Measurements from ENCODE around the gene OAF. TPM values are rescaled to one million over a fixed set of nuclear protein-coding genes. Genes with fewer than 3 reads are reported as not detected.

The OAF gene
- total and polyA plus RNA-seq, 9 of the 15 experiments (the other 6 are each of a cell fraction or from before 2014, with no cell fraction given) = 1.1 to 21.6 (median 7.5) TPM

DNA sequence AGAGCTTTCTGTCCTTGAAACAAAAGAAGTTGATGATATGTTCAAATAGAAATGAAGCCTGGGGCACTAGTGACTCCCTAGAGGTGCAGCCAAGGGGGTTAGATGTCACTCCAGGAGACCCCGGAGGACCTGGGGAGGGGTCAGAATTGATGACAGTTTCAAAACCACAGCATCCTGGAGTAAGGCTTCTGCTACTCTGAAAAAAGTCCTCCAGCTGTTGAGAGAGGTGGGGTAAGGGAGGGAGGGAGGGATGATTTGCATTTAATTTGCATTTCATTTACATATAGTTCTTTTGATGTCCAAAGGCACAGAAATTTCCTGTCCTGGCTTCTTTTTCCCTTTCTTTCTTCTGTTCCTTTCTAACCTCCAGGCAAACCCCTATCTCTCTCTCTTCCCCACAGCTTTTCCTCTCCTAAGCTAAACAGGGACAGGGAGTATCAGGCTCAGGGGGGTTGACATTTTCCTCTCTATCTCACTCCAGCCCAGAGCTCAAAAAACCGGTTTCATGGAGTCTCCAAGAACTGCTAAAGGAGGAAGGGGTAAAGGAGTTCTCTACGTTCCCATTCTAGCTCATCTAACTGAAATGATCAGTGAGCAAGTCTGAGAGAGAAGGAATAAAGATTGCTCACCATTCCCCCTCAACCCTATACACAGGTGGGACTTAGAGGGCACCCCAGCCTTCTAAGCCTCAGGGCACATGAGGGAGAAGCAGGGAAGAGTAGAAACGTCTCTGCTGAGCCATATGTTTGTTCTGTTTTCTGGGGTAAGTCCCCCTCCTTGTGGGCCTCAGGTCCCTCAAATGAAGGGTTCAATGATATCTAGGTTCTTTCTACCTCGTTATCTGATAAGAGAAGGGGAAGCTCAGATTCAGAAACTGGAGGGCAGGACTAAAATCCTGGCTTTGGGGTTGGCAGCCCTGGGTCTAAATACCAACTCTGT, 25.6 kb downstream of the OAF start:
- H2AFZ ChIP-seq (ENCODE audit: low read depth, low read length) = no peak overlapping the region
- no peak overlapping the region for H3K4me3 ChIP-seq
- 0 out of 5 replicates have a peak, but pooled peaks cover 0 to 3% of the 10 kb centered on the region in 2 experiments for H3K4me1 ChIP-seq (replicated peaks in 1 of 2; ENCODE audit: control insufficient read depth in 2 of 2, insufficient read depth in 2 of 2, low read length in 2 of 2)
- no peaks in the 10 kb centered on the region for H3K79me2 ChIP-seq (ENCODE audit: control insufficient read depth, insufficient read depth, low read length)
- no peak overlapping the region for H3K4me2 ChIP-seq (ENCODE audit: insufficient read depth, low read length)
- H3K9me1 ChIP-seq (ENCODE audit: control insufficient read depth, insufficient read depth, low read length) = peaks cover 2% of the 10 kb centered on the region
- H3K27me3 ChIP-seq (ENCODE audit: control insufficient read depth in 2 of 2, insufficient read depth in 2 of 2, low read length in 2 of 2) = peaks cover 8 to 58% of the 10 kb centered on the region in 2 experiments; a peak in 4 of 5 replicates
- no peak for FAIRE-seq
- H3K27ac ChIP-seq (ENCODE audit: extremely low read depth, low read depth, low read length) = no peak overlapping the region; the same call in 2 of the 3 replicates
- ATAC-seq = peak; percentile 85
- CTCF ChIA-PET (ENCODE audit: low intra/inter-chr PET ratio) = interaction anchor here (1.0 to 3.7 kb wide), 3 partner anchors 63 to 1355 kb away, joined by 4 to 43 read pairs (median 35); no protein-coding TSS in a partner anchor
- TSS peak; percentile 100 for BruUV-seq (replicated peaks)
- POLR2A ChIA-PET = interaction anchor here (0.6 to 1.9 kb wide), 6 partner anchors 12 to 229 kb away, joined by 3 to 7 read pairs (median 3); partner anchors contain the start of gene ARHGEF12
- in situ Hi-C loops (cut with MboI) = loop anchor here (5.0 kb wide), 1 partner anchor 71 kb away; no protein-coding TSS in a partner anchor
- H3K9ac ChIP-seq (ENCODE audit: insufficient read depth in 1 of 2, low read depth in 2 of 2, low read length in 2 of 2) = no peak overlapping the region
- intact Hi-C loops (cut with micrococcal nuclease) = no loop called here
- H3K36me3 ChIP-seq (ENCODE audit: control insufficient read depth, insufficient read depth, low read length) = no peaks in the 10 kb centered on the region
- peak; percentile 25 to 70 (median 50) for DNase-seq (ENCODE audit: extremely low read depth in 1 of 4, low spot score in 3 of 4)
- WGBS (ENCODE audit: insufficient coverage, low coverage, missing lambda C conversion rate) = 3% methylated on average over 5 of the region's 5 CpGs
- H3K9me3 ChIP-seq (replicated peaks; ENCODE audit: control insufficient read depth, insufficient read depth, low read depth, low read length) = no peaks in the 10 kb centered on the region
- peaks cover 13% of the 10 kb centered on the region for H4K20me1 ChIP-seq (replicated peaks; ENCODE audit: control insufficient read depth, insufficient read depth, low read length)
- TF ChIP-seq RBFOX2 (IDR thresholded peaks at IDR 0.05; ENCODE audit: low read depth, low read length) = peak; percentile 64
- peak; percentile 99 for TF ChIP-seq PML (IDR thresholded peaks at IDR 0.05; ENCODE audit: low read length)
- no peak for TF ChIP-seq ZNF561 (CRISPR knock-in tag; conservative IDR thresholded peaks at IDR 0.05)
- no peak for TF ChIP-seq TRIM24 (IDR thresholded peaks at IDR 0.05)
- no peak for TF ChIP-seq ZNF583 (CRISPR knock-in tag; IDR thresholded peaks at IDR 0.05)
- TF ChIP-seq, protein P1, sequence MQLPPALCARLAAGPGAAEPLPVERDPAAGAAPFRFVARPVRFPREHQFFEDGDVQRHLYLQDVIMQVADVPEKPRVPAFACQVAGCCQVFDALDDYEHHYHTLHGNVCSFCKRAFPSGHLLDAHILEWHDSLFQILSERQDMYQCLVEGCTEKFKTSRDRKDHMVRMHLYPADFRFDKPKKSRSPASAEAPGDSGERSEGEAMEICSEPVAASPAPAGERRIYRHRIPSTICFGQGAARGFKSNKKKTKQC (CRISPR knock-in tag; IDR thresholded peaks at IDR 0.05) = no peak
- peak; percentile 61 for TF ChIP-seq POLR2G (IDR thresholded peaks at IDR 0.05; ENCODE audit: low read depth, low read length)
- no peak for TF ChIP-seq CXXC5 (CRISPR knock-in tag; IDR thresholded peaks at IDR 0.05)
- TF ChIP-seq CBX1 (IDR thresholded peaks at IDR 0.05; ENCODE audit: low read depth) = peak; percentile 97
- TF ChIP-seq CSDE1 (IDR thresholded peaks at IDR 0.05) = peak in 1 of 2 experiments; percentile 79; a peak in 2 of 4 replicates
- peak; percentile 71; the same call in 1 of the 2 replicates for TF ChIP-seq RNF2 (IDR thresholded peaks at IDR 0.05)
- TF ChIP-seq MTA1 (IDR thresholded peaks at IDR 0.05; ENCODE audit: borderline replicate concordance) = no peak
- TF ChIP-seq, protein P2, sequence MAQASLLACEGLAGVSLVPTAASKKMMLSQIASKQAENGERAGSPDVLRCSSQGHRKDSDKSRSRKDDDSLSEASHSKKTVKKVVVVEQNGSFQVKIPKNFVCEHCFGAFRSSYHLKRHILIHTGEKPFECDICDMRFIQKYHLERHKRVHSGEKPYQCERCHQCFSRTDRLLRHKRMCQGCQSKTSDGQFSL (CRISPR knock-in tag; IDR thresholded peaks at IDR 0.05) = no peak
- TF ChIP-seq, protein P2 (tag; IDR thresholded peaks at IDR 0.05) = no peak
- TF ChIP-seq GTF2E2 (tag; IDR thresholded peaks at IDR 0.05) = peak; percentile 81; the same call in 1 of the 2 replicates
- TF ChIP-seq ZNF431 (CRISPR knock-in tag; IDR thresholded peaks at IDR 0.05) = no peak
- TF ChIP-seq, protein P3, sequence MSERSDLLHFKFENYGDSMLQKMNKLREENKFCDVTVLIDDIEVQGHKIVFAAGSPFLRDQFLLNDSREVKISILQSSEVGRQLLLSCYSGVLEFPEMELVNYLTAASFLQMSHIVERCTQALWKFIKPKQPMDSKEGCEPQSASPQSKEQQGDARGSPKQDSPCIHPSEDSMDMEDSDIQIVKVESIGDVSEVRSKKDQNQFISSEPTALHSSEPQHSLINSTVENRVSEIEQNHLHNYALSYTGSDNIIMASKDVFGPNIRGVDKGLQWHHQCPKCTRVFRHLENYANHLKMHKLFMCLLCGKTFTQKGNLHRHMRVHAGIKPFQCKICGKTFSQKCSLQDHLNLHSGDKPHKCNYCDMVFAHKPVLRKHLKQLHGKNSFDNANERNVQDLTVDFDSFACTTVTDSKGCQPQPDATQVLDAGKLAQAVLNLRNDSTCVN (CRISPR knock-in tag; IDR thresholded peaks at IDR 0.05) = no peak

Measured in K562 (cell line).